HEK293T (cell line): ENCODE measurements around the gene MGAT5.

ENCODE experiments used
- ELF4 ChIP-seq: fragments of 450-650 bp; IDR thresholded peaks from 2 replicates; pipeline ENCODE4 v1.6.1; 2017; ENCODE audit warnings: antibody characterized with exemption
- FOXA1 ChIP-seq: fragments of 450-650 bp; IDR thresholded peaks from 2 replicates; pipeline ENCODE4 v1.6.1; 2016; ENCODE audit warnings: mild to moderate bottlenecking
- FOXK2 ChIP-seq: fragments of 450-650 bp; IDR thresholded peaks from 2 replicates; pipeline ENCODE4 v1.6.1; 2016; ENCODE audit warnings: mild to moderate bottlenecking
- HDGF ChIP-seq: fragments of 450-650 bp; IDR thresholded peaks from 2 replicates; pipeline ENCODE4 v1.6.1; 2017; ENCODE audit warnings: antibody characterized with exemption, borderline replicate concordance
- PKNOX1 ChIP-seq: fragments of 450-650 bp; IDR thresholded peaks from 2 replicates; pipeline ENCODE4 v1.6.1; 2016
- SP1 ChIP-seq: fragments of 450-650 bp; IDR thresholded peaks from 2 replicates; pipeline ENCODE4 v1.6.1; 2017
- SUZ12 ChIP-seq: fragments of 450-650 bp; IDR thresholded peaks from 2 replicates; pipeline ENCODE4 v1.6.1; 2016; ENCODE audit warnings: mild to moderate bottlenecking

GRCh38 chr2:134257509-134257908 is 3.6 kb downstream of the MGAT5 start:
- no peak for TF ChIP-seq HDGF
- TF ChIP-seq PKNOX1: no peak
- no peak for TF ChIP-seq SUZ12
- no peak for TF ChIP-seq SP1
- no peak for TF ChIP-seq ELF4
- TF ChIP-seq FOXA1: no peak
- no peak for TF ChIP-seq FOXK2
